ENCODE data around the gene FIG4. TPM values are rescaled to one million over a fixed set of nuclear protein-coding genes. Genes with fewer than 3 reads are reported as not detected.
"Not testable (repeated sequence)": the region's sequence is repeated elsewhere in the genome, so short reads cannot be mapped to it uniquely, and the experiment has no call there.

The FIG4 gene
- total RNA-seq, 6 experiments from 2014 or later = 4.0 to 7.7 (median 6.4) TPM

- ATAC-seq = no peak
- WGBS (ENCODE audit: insufficient coverage, low coverage, low lambda C conversion rate, missing lambda C conversion rate) = 100% methylated on average over 1 of the region's 1 CpG
- no peaks in the 10 kb centered on the region for H3K4me1 ChIP-seq
- H3K27ac ChIP-seq = no peak overlapping the region
- TF ChIP-seq CTCF (IDR thresholded peaks at IDR 0.05) (no peak), POLR2A (IDR thresholded peaks at IDR 0.05) (no peak)
- H3K4me3 ChIP-seq = no peak overlapping the region
- no peaks in the 10 kb centered on the region for H3K36me3 ChIP-seq
- DNase-seq = no peak
- H3K27me3 ChIP-seq = no peaks in the 10 kb centered on the region
- no peaks in the 10 kb centered on the region for H3K9me3 ChIP-seq
- intact Hi-C loops (cut with DNase I) = no loop called here
These were observed 18.9 kb upstream of the FIG4 start for GRCh38 chr6:109672175-109672574.

GRCh38 chr6:109672839-109673238 lies 18.3 kb upstream of the FIG4 start:
- H3K9me3 ChIP-seq = no peaks in the 10 kb centered on the region
- H3K4me3 ChIP-seq = no peak overlapping the region
- H3K27ac ChIP-seq = no peak overlapping the region
- intact Hi-C loops (cut with DNase I) = no loop called here
- H3K4me1 ChIP-seq = no peaks in the 10 kb centered on the region
- DNase-seq = no peak
- no peak for ATAC-seq
- no peaks in the 10 kb centered on the region for H3K27me3 ChIP-seq
- no peaks in the 10 kb centered on the region for H3K36me3 ChIP-seq
- TF ChIP-seq POLR2A (IDR thresholded peaks at IDR 0.05) = no peak
- no peak for TF ChIP-seq CTCF (IDR thresholded peaks at IDR 0.05)

GRCh38 chr6:109676724-109677123 lies 14.4 kb upstream of the FIG4 start:
- 100% methylated on average over 1 of the region's 1 CpG for WGBS (ENCODE audit: insufficient coverage, low coverage, low lambda C conversion rate, missing lambda C conversion rate)
- Histone ChIP-seq H3K27me3 (no peaks in the 10 kb centered on the region), H3K9me3 (no peaks in the 10 kb centered on the region), H3K36me3 (no peaks in the 10 kb centered on the region), H3K4me3 (no peak overlapping the region), H3K27ac (no peak overlapping the region), H3K4me1 (no peaks in the 10 kb centered on the region)
- no peak for DNase-seq
- no peak for ATAC-seq
- intact Hi-C loops (cut with DNase I) = no loop called here
- TF ChIP-seq CTCF (IDR thresholded peaks at IDR 0.05) (no peak), POLR2A (IDR thresholded peaks at IDR 0.05) (no peak)

- H3K4me1 ChIP-seq = no peaks in the 10 kb centered on the region
- H3K27me3 ChIP-seq = no peaks in the 10 kb centered on the region
- no peaks in the 10 kb centered on the region for H3K9me3 ChIP-seq
- DNase-seq (no peak), ATAC-seq (no peak)
- intact Hi-C loops (cut with DNase I) = no loop called here
- no peaks in the 10 kb centered on the region for H3K36me3 ChIP-seq
- H3K4me3 ChIP-seq = no peak overlapping the region
- TF ChIP-seq CTCF (IDR thresholded peaks at IDR 0.05) = no peak
- no peak for TF ChIP-seq POLR2A (IDR thresholded peaks at IDR 0.05)
- H3K27ac ChIP-seq = no peak overlapping the region
- 61% methylated on average over 4 of the region's 4 CpGs for WGBS (ENCODE audit: insufficient coverage, low coverage, low lambda C conversion rate, missing lambda C conversion rate)
These were observed 12.9 kb upstream of the FIG4 start for GRCh38 chr6:109678240-109678639.

- peak in 1 of 4 donors; percentile 35 for ATAC-seq
- DNase-seq; H3K27ac ChIP-seq; H3K9me3 ChIP-seq; intact Hi-C loops (cut with DNase I); H3K4me1 ChIP-seq; H3K36me3 ChIP-seq; H3K27me3 ChIP-seq; H3K4me3 ChIP-seq: not testable (repeated sequence)
- WGBS (ENCODE audit: insufficient coverage, low coverage, low lambda C conversion rate, missing lambda C conversion rate) = 54% methylated on average over 2 of the region's 15 CpGs
These were observed 12.2 kb upstream of the FIG4 start for GRCh38 chr6:109678661-109679505.

Data from right lobe of liver (tissue), 6 donors.